ENCODE results near the gene HK1.

DNA sequence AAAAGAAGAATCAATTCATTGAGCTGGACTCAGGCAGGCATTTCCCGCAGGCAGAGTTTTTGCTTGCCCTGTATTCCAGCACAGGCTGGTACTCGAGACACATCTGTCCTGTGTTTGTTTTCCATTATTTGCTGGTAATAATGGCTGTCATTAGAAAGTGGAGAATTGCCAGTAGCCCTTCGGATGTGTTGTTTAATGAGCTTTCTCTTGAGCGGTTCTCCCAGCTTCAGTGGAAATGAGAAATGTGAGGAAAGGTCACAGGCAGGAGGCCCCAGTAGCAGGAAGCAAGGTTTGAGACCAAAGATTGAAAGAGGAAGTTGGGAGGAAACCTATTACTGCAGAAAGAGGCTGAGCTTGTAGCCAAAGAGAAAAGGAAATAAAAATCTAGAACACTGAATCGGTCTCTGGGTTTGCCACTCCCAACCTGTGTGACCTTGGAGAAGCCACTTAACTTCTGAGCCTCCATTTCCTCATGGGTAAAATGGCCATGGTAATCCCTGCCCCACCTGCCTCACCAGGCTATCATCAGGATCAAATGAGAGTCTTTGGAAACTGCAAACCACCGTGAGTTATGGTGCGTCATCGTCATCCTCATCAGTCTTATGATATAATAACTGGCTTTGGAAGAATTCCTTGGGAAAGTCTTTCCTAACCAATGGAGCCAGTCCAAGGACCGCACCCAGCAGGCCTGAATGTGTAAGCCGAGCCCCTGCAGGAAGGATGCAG is 70.7 kb downstream of the HK1 start:
- no peak for TF ChIP-seq EZH2 (IDR thresholded peaks at IDR 0.05; ENCODE audit: borderline replicate concordance, low read depth, low read length, severe bottlenecking)
- no peak for TF ChIP-seq CTCF (IDR thresholded peaks at IDR 0.05; ENCODE audit: borderline replicate concordance, extremely low read depth, low read length, poor library complexity, severe bottlenecking)
